ENCODE measurements around the gene MBD2.

The MBD2 gene

DNA sequence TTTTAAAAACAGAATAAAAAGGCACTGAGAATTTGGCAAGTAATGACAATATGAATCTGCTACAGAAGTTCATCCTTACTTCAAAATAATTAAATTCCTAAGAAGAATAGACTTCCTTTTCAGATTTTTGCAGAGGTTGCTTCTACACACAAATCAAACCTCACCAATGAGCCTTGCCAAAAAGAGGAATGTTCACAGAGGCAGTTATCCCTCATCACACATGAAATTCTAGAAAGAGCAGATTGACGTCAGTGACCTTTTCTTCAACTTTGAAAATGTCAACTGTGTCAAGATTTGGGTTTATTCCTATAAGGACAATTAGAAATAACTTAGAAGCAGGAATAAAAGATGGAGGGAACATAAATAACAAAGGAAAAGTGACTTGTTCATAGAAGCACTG is 64.6 kb downstream of the MBD2 start:
- TF ChIP-seq, protein P1, sequence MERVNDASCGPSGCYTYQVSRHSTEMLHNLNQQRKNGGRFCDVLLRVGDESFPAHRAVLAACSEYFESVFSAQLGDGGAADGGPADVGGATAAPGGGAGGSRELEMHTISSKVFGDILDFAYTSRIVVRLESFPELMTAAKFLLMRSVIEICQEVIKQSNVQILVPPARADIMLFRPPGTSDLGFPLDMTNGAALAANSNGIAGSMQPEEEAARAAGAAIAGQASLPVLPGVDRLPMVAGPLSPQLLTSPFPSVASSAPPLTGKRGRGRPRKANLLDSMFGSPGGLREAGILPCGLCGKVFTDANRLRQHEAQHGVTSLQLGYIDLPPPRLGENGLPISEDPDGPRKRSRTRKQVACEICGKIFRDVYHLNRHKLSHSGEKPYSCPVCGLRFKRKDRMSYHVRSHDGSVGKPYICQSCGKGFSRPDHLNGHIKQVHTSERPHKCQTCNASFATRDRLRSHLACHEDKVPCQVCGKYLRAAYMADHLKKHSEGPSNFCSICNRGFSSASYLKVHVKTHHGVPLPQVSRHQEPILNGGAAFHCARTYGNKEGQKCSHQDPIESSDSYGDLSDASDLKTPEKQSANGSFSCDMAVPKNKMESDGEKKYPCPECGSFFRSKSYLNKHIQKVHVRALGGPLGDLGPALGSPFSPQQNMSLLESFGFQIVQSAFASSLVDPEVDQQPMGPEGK (CRISPR knock-in tag; IDR thresholded peaks at IDR 0.05; ENCODE audit: borderline replicate concordance) = no peak
- TF ChIP-seq, protein P2, sequence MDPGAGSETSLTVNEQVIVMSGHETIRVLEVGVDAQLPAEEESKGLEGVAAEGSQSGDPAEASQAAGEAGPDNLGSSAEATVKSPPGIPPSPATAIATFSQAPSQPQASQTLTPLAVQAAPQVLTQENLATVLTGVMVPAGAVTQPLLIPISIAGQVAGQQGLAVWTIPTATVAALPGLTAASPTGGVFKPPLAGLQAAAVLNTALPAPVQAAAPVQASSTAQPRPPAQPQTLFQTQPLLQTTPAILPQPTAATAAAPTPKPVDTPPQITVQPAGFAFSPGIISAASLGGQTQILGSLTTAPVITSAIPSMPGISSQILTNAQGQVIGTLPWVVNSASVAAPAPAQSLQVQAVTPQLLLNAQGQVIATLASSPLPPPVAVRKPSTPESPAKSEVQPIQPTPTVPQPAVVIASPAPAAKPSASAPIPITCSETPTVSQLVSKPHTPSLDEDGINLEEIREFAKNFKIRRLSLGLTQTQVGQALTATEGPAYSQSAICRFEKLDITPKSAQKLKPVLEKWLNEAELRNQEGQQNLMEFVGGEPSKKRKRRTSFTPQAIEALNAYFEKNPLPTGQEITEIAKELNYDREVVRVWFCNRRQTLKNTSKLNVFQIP (CRISPR knock-in tag; IDR thresholded peaks at IDR 0.05; ENCODE audit: borderline replicate concordance, low read depth) = no peak
- no peak for TF ChIP-seq ZC3H10 (CRISPR knock-in tag; IDR thresholded peaks at IDR 0.05)
- TF ChIP-seq, protein P3, sequence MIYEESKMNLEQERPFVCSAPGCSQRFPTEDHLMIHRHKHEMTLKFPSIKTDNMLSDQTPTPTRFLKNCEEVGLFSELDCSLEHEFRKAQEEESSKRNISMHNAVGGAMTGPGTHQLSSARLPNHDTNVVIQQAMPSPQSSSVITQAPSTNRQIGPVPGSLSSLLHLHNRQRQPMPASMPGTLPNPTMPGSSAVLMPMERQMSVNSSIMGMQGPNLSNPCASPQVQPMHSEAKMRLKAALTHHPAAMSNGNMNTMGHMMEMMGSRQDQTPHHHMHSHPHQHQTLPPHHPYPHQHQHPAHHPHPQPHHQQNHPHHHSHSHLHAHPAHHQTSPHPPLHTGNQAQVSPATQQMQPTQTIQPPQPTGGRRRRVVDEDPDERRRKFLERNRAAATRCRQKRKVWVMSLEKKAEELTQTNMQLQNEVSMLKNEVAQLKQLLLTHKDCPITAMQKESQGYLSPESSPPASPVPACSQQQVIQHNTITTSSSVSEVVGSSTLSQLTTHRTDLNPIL (CRISPR knock-in tag; IDR thresholded peaks at IDR 0.05; ENCODE audit: low read depth) = no peak
- TF ChIP-seq CSDC2 (CRISPR knock-in tag; IDR thresholded peaks at IDR 0.05) = no peak
- no peak for TF ChIP-seq RARB (CRISPR knock-in tag; IDR thresholded peaks at IDR 0.05)
- no peak for TF ChIP-seq ZNF565 (CRISPR knock-in tag; conservative IDR thresholded peaks at IDR 0.05; ENCODE audit: low read depth)
- TF ChIP-seq OSR1 (CRISPR knock-in tag; IDR thresholded peaks at IDR 0.05) = no peak
- TF ChIP-seq SNAI2 (CRISPR knock-in tag; IDR thresholded peaks at IDR 0.05) = no peak
- no peak for TF ChIP-seq TOX (CRISPR knock-in tag; IDR thresholded peaks at IDR 0.05; ENCODE audit: borderline replicate concordance)
- no peak for TF ChIP-seq TCF4 (CRISPR knock-in tag; IDR thresholded peaks at IDR 0.05; ENCODE audit: borderline replicate concordance)
- no peak for TF ChIP-seq ZFP30 (CRISPR knock-in tag; IDR thresholded peaks at IDR 0.05)
- no peak for TF ChIP-seq ZNF8 (CRISPR knock-in tag; IDR thresholded peaks at IDR 0.05)
- TF ChIP-seq PPARA (CRISPR knock-in tag; IDR thresholded peaks at IDR 0.05; ENCODE audit: borderline replicate concordance) = no peak
- TF ChIP-seq, protein P4, sequence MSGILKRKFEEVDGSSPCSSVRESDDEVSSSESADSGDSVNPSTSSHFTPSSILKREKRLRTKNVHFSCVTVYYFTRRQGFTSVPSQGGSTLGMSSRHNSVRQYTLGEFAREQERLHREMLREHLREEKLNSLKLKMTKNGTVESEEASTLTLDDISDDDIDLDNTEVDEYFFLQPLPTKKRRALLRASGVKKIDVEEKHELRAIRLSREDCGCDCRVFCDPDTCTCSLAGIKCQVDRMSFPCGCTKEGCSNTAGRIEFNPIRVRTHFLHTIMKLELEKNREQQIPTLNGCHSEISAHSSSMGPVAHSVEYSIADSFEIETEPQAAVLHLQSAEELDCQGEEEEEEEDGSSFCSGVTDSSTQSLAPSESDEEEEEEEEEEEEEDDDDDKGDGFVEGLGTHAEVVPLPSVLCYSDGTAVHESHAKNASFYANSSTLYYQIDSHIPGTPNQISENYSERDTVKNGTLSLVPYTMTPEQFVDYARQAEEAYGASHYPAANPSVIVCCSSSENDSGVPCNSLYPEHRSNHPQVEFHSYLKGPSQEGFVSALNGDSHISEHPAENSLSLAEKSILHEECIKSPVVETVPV (CRISPR knock-in tag; IDR thresholded peaks at IDR 0.05) = no peak
- TF ChIP-seq, protein P5, sequence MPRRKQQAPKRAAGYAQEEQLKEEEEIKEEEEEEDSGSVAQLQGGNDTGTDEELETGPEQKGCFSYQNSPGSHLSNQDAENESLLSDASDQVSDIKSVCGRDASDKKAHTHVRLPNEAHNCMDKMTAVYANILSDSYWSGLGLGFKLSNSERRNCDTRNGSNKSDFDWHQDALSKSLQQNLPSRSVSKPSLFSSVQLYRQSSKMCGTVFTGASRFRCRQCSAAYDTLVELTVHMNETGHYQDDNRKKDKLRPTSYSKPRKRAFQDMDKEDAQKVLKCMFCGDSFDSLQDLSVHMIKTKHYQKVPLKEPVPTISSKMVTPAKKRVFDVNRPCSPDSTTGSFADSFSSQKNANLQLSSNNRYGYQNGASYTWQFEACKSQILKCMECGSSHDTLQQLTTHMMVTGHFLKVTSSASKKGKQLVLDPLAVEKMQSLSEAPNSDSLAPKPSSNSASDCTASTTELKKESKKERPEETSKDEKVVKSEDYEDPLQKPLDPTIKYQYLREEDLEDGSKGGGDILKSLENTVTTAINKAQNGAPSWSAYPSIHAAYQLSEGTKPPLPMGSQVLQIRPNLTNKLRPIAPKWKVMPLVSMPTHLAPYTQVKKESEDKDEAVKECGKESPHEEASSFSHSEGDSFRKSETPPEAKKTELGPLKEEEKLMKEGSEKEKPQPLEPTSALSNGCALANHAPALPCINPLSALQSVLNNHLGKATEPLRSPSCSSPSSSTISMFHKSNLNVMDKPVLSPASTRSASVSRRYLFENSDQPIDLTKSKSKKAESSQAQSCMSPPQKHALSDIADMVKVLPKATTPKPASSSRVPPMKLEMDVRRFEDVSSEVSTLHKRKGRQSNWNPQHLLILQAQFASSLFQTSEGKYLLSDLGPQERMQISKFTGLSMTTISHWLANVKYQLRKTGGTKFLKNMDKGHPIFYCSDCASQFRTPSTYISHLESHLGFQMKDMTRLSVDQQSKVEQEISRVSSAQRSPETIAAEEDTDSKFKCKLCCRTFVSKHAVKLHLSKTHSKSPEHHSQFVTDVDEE (CRISPR knock-in tag; IDR thresholded peaks at IDR 0.05) = no peak
- no peak for ATAC-seq

DNA sequence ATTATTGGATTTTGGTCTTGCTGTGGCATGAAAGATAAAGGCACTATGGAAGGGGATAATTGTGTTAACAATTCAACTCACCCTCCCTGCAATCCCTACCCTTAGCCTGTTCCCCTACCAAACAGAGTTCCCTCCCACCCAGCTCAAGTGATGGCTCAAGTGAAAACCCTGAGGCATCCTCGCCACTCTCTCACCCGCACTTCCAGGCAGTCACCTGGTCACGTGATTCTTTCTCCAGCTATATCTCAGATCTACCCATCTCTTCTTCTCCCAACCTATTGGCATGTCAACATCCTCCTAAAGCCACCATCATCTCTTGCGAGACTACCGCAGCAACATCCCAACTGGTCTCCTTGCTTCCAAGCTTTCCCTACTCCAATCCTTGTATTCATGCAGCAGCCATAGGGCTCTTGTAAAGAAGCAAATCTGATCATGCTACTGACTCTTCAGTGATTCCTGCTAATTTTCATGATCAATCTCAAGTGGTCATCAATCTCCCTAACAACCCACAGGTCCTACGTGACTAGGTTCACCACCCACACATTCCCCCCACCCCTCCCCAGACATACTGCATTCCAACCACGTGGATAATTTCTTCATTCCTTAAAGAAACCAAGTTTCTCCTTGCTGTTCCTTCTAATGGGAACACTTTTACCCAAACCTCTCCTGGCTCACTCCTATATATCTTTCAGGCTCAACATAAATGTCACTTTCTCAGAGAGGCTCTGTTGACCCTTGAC is 66.7 kb downstream of the MBD2 start:
- TF ChIP-seq, protein P1 (CRISPR knock-in tag; IDR thresholded peaks at IDR 0.05; ENCODE audit: borderline replicate concordance) = no peak
- TF ChIP-seq, protein P5 (CRISPR knock-in tag; IDR thresholded peaks at IDR 0.05) = no peak
- TF ChIP-seq TCF4 (CRISPR knock-in tag; IDR thresholded peaks at IDR 0.05; ENCODE audit: borderline replicate concordance) (no peak), ARNTL (CRISPR knock-in tag; IDR thresholded peaks at IDR 0.05; ENCODE audit: borderline replicate concordance, low read depth) (no peak), PPARA (CRISPR knock-in tag; IDR thresholded peaks at IDR 0.05; ENCODE audit: borderline replicate concordance) (no peak)

More for the DNA sequence above, 66.7 kb downstream of the MBD2 start:
- no peak; the same call in 2 of the 3 replicates for ATAC-seq

Data from SK-N-SH treated with all-trans-retinoic acid at 6 μM for 48 hours (cell line).